Adrenal gland (tissue), 12 donors: ENCODE results near the gene FAM237B. TPM values are rescaled to one million over a fixed set of nuclear protein-coding genes. Genes with fewer than 3 reads are reported as not detected.

Experiments used
- DNase-seq, 7 donors: peaks; one replicate each; pipeline ENCODE4 v3.0.0-alpha.2; 2019 to 2020
- H3K27ac ChIP-seq, 5 donors: fragments of 200-600 bp; sonication (generic) in 4 of 5; 1 replicate in 3 of 5; 2 replicates in 2 of 5; pipeline versions ENCODE4 v1.5.1 to v1.8.0; 2016 to 2020; ENCODE audit warnings: mild to moderate bottlenecking in 1 of 5
- H3K27me3 ChIP-seq: fragments of 200-600 bp; 2 replicates; pipeline ENCODE4 v1.8.0; 2021
- H3K36me3 ChIP-seq, 2 donors: fragments of 200-600 bp; replicated peaks in 1 of 2; 1 replicate in 1 of 2; 2 replicates in 1 of 2; pipeline versions ENCODE4 v1.5.1 to v1.8.0; 2018 to 2022
- H3K4me1 ChIP-seq, 2 donors: fragments of 200-600 bp; replicated peaks in 1 of 2; 1 replicate in 1 of 2; 2 replicates in 1 of 2; pipeline versions ENCODE4 v1.5.1 to v1.8.0; 2018 to 2021
- H3K4me3 ChIP-seq, 4 donors: fragments of 200-600 bp; sonication (generic) in 3 of 4; one replicate each; pipeline ENCODE4 v1.5.1; 2016 to 2018
- H3K9me3 ChIP-seq, 3 donors: fragments of 200-600 bp; sonication (generic) in 1 of 3; replicated peaks in 1 of 3; 1 replicate in 2 of 3; 2 replicates in 1 of 3; pipeline versions ENCODE4 v1.5.1 to v1.8.0; 2016 to 2021
- CTCF ChIP-seq, 6 experiments: fragments of 450-650 bp in 4 of 6; fragments of 200-600 bp in 2 of 6; sonication (generic) in 1 of 6; IDR thresholded peaks; 1 replicate in 5 of 6; 2 replicates in 1 of 6; pipeline versions ENCODE4 v1.5.1 to v1.8.0; 2016 to 2021; ENCODE audit warnings: antibody characterized with exemption in 6 of 6, mild to moderate bottlenecking in 2 of 6, moderate library complexity in 1 of 6
- POLR2A ChIP-seq, 2 donors: fragments of 450-650 bp; IDR thresholded peaks; one replicate each; pipeline ENCODE4 v1.6.1; 2017; ENCODE audit warnings: antibody characterized with exemption in 2 of 2, mild to moderate bottlenecking in 2 of 2, moderate library complexity in 1 of 2
- WGBS, 4 donors: extraction: QIAGEN DNeasy Blood & Tissue Kit in 2 of 4; methylation state at CpG; one replicate each; pipeline versions ENCODE4 v1.1.5 to v1.1.7; 2013 to 2017; 5-methylcytosine and 5-hydroxymethylcytosine counted together
- intact Hi-C, 2 donors: fragments of 100-400 bp; cut with DNase I; formaldehyde crosslinking; loops; one replicate each; pipeline versions ENCODE4 v1.14.1 to v1.15.0; 2022 to 2023
- polyA plus RNA-seq, 3 donors: library from polyadenylated mRNA; stranded (reverse); fragments of 200-250 nt in 2 of 3; fragments of 350-450 nt in 1 of 3; fragmentation: Illumina TruSeq in 1 of 3; extraction: RNeasy Lipid Tissue Mini Kit (QIAGEN cat#74804) in 1 of 3; gene quantifications; one replicate each; pipeline ENCODE4 v1.2.3, GENCODE V29; 2013 to 2014
- total RNA-seq, 9 donors: library from RNA; depleted of rRNA in 4 of 9; stranded (reverse); fragments of >200 nt in 4 of 9; fragments of 120-200 nt in 1 of 9; fragmentation: NEBNext Ultra II Directional in 1 of 9; extraction: Animal tissue kit (Norgen Biotek cat#: 25700) in 1 of 9; gene quantifications; one replicate each; pipeline versions ENCODE4 v1.1.0 to v1.2.4, GENCODE V29; 2013 to 2023
- donor health status: healthy with polysubstance abuse.
- donor health status: Bipolar disorder and iron deficiency.
- donor health status: DM: yes; HTN: yes; CAD: no.
- donor health status: DM: no; HTN: no; CAD: no.
- donor health status: DM: no; HTN: no; CAD: no.
- donor health status: DM: yes; HTN: yes; CAD: no.

FAM237B gene
- total and polyA plus RNA-seq, 12 donors, result not detected

DNA sequence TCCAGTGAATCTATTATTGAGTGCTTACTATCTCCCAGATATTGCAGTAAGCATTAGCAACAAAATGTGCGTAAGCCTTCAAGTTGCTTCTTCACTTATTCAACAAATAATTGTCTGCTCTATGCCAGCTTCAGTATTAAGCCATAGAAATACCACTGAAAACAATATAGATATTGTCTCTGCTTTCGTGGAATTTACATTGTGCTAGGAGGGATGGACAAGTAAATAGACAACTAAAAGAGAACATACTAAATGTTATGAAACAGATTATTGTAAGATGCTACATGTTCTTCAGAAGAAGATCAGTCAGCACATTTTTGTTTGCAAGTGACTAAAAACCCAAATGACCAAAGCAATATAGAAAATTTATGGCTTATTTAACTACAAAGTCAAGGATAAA, 48.9 kb downstream of the FAM237B start:
- H3K4me3 ChIP-seq, result no peak overlapping the region
- 91 to 96% (median 94%) methylated on average over 2 of the region's 2 CpGs for WGBS, 4 donors

DNA sequence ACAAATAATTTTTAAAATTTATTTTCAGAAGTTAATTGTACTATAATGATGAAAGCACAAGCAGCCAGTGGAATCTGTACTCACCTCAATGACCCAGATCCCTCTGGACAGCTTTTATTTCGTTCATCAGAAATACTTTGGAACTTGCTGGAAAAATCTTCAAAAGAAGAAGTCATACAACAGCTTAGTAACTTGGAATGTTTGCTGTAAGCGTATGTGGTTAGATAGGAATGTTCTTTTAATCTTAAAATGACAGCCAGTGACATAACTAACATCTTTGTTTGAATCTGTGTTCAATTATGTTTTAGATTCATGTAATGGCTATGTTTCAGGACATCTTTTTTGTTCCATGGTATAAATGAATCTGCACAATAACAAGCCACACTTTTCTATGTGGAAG, 49.4 kb downstream of the FAM237B start:
- peaks cover 0 to 11% of the 10 kb centered on the region in 2 donors for H3K4me1 ChIP-seq
- no peaks in the 10 kb centered on the region for H3K9me3 ChIP-seq
- no peaks in the 10 kb centered on the region for H3K36me3 ChIP-seq
- no peaks in the 10 kb centered on the region for H3K27me3 ChIP-seq
- TF ChIP-seq CTCF (IDR thresholded peaks at IDR 0.05) (no peak), POLR2A (IDR thresholded peaks at IDR 0.05) (no peak)
- 78 to 81% (median 79%) methylated on average over 2 of the region's 2 CpGs for WGBS, 4 donors
- H3K4me3 ChIP-seq, result no peak overlapping the region
- no peak overlapping the region for H3K27ac ChIP-seq
- no peak for DNase-seq
- intact Hi-C loops, result no loop called here

More for the DNA sequence above, 48.9 kb downstream of the FAM237B start:
- Histone ChIP-seq H3K9me3 (no peaks in the 10 kb centered on the region), H3K27ac (no peak overlapping the region), H3K27me3 (no peaks in the 10 kb centered on the region), H3K4me1 (peaks cover 0 to 7% of the 10 kb centered on the region in 2 donors), H3K36me3 (no peaks in the 10 kb centered on the region)
- TF ChIP-seq CTCF (IDR thresholded peaks at IDR 0.05) (no peak), POLR2A (IDR thresholded peaks at IDR 0.05) (no peak)
- no peak for DNase-seq
- intact Hi-C loops, result no loop called here

GRCh38 chr7:90270431-90271178, 50.5 kb downstream of the FAM237B start:
- TF ChIP-seq POLR2A (IDR thresholded peaks at IDR 0.05) (no peak), CTCF (IDR thresholded peaks at IDR 0.05) (no peak)
- Histone ChIP-seq H3K27me3 (no peaks in the 10 kb centered on the region), H3K4me1 (peaks cover 0 to 19% of the 10 kb centered on the region in 2 donors), H3K4me3 (no peak overlapping the region), H3K27ac (no peak overlapping the region), H3K36me3 (no peaks in the 10 kb centered on the region), H3K9me3 (no peaks in the 10 kb centered on the region)
- 94 to 99% (median 95%) methylated on average over 2 of the region's 2 CpGs for WGBS, 4 donors
- intact Hi-C loops, result no loop called here
- no peak for DNase-seq

GRCh38 chr7:90269163-90269562, 51.9 kb downstream of the FAM237B start:
- H3K27me3 ChIP-seq, result no peaks in the 10 kb centered on the region
- no peak overlapping the region for H3K27ac ChIP-seq
- TF ChIP-seq CTCF (IDR thresholded peaks at IDR 0.05) (no peak), POLR2A (IDR thresholded peaks at IDR 0.05) (no peak)
- H3K4me1 ChIP-seq, result peaks cover 0 to 19% of the 10 kb centered on the region in 2 donors
- no peaks in the 10 kb centered on the region for H3K36me3 ChIP-seq
- 85 to 91% (median 87%) methylated on average over 1 of the region's 1 CpG for WGBS, 4 donors
- intact Hi-C loops, result no loop called here
- H3K9me3 ChIP-seq, result no peaks in the 10 kb centered on the region
- no peak overlapping the region for H3K4me3 ChIP-seq
- DNase-seq, result no peak
